A549 (cell line): ENCODE measurements around the gene PHF10. TPM values are rescaled to one million over a fixed set of nuclear protein-coding genes. Genes with fewer than 3 reads are reported as not detected.

Experiments
- ATAC-seq, 2 experiments: fragments of 200-7000 bp in 1 of 2; fragments of >200 bp in 1 of 2; cut with Nextera tagmentation in 1 of 2; cut with Tn5 transposase in 1 of 2; 3 replicates each; pipeline versions ENCODE4 v1.8.0 to v1.9.1; 2018 to 2020; ENCODE audit warnings: mild to moderate bottlenecking in 1 of 2, moderate library complexity in 1 of 2
- CTCF ChIA-PET: fragments of 300-600 bp; sonication (Branson Sonifier 250); formaldehyde crosslinking; extraction: SDS; loops from one replicate; lab custom pipeline; 2021; ENCODE audit warnings: antibody characterized with exemption, inconsistent platforms; lab: Yijun Ruan, JAX
- POLR2A ChIA-PET: fragments of 350-600 bp; formaldehyde crosslinking; extraction: SDS; loops from one replicate; lab custom pipeline; 2021; ENCODE audit warnings: antibody characterized with exemption, inconsistent platforms; lab: Yijun Ruan, JAX
- DNase-seq, 2 experiments: peaks; one replicate each; pipeline versions ENCODE4 v3.0.0 to v3.0.0-alpha.2; 2011 to 2016; ENCODE audit warnings: low read depth in 1 of 2, low spot score in 1 of 2
- FAIRE-seq: peaks from 2 replicates; lab custom pipeline; 2011; peaks lifted over from hg19 to GRCh38; lab: Jason Lieb, UNC
- H3K27ac ChIP-seq, 2 experiments: fragments of >200 bp; sonication (Bioruptor Twin); formaldehyde crosslinking; 3 replicates each; pipeline ENCODE4 v1.5.1; 2016 to 2017
- H3K4me1 ChIP-seq: fragments of >200 bp; sonication (Bioruptor Twin); formaldehyde crosslinking; 3 replicates; pipeline ENCODE4 v1.6.1; 2016
- H3K4me2 ChIP-seq: fragments of >200 bp; sonication (Bioruptor Twin); formaldehyde crosslinking; 3 replicates; pipeline ENCODE4 v1.6.1; 2016
- H3K4me3 ChIP-seq: fragments of >200 bp; sonication (Bioruptor Twin); formaldehyde crosslinking; 3 replicates; pipeline ENCODE4 v1.5.1; 2016
- H3K9me3 ChIP-seq: fragments of >200 bp; sonication (Bioruptor Twin); formaldehyde crosslinking; 3 replicates; pipeline ENCODE4 v1.6.1; 2016
- BHLHE40 ChIP-seq: IDR thresholded peaks from 2 replicates; pipeline ENCODE4 v1.6.1; 2012; ENCODE audit warnings: low read depth, low read length, inconsistent platforms
- CBX2 ChIP-seq: fragments of 200-600 bp; sonication (generic); IDR thresholded peaks from 2 replicates; pipeline ENCODE4 v1.6.1; 2016; ENCODE audit warnings: low read depth, mild to moderate bottlenecking, borderline replicate concordance
- CBX8 ChIP-seq: fragments of 200-600 bp; sonication (generic); IDR thresholded peaks from 2 replicates; pipeline ENCODE4 v1.6.1; 2016
- CHD2 ChIP-seq: fragments of 150-350 bp; IDR thresholded peaks from 2 replicates; pipeline ENCODE4 v1.6.1; 2014; ENCODE audit warnings: low read length; ENCODE audit not compliant: partially characterized antibody
- CHD4 ChIP-seq: fragments of 200-600 bp; sonication (generic); IDR thresholded peaks from 2 replicates; pipeline ENCODE4 v1.6.1; 2016; ENCODE audit warnings: antibody characterized with exemption, mild to moderate bottlenecking, borderline replicate concordance
- EHF ChIP-seq: fragments of 250-450 bp; sonication (Bioruptor Pico); IDR thresholded peaks from 2 replicates; pipeline ENCODE4 v1.5.0; 2020; ENCODE audit warnings: mild to moderate bottlenecking
- EHMT2 ChIP-seq: fragments of 200-600 bp; sonication (generic); IDR thresholded peaks from 2 replicates; pipeline ENCODE4 v1.6.1; 2016; ENCODE audit warnings: antibody characterized with exemption, low read depth, mild to moderate bottlenecking, moderate library complexity
- EP300 ChIP-seq, 2 experiments: fragments of >200 bp; sonication (Bioruptor Twin); formaldehyde crosslinking; IDR thresholded peaks; 2 replicates in 1 of 2; 3 replicates in 1 of 2; pipeline ENCODE4 v1.6.1; 2016 to 2017
- FOSB ChIP-seq: fragments of 250-450 bp; sonication (Bioruptor Pico); IDR thresholded peaks from 2 replicates; pipeline ENCODE4 v1.5.0; 2020; ENCODE audit warnings: mild to moderate bottlenecking, moderate library complexity
- FOSL2 ChIP-seq, 2 experiments: fragments of 450-650 bp in 1 of 2; fragments of >200 bp in 1 of 2; sonication (Bioruptor Twin) in 1 of 2; formaldehyde crosslinking; IDR thresholded peaks; 2 replicates each; pipeline versions ENCODE4 v1.5.0 to v1.6.1; 2016 to 2020; ENCODE audit warnings: mild to moderate bottlenecking in 1 of 2, moderate library complexity in 1 of 2
- FOXS1 ChIP-seq: fragments of 250-450 bp; sonication (Bioruptor Pico); IDR thresholded peaks from 2 replicates; pipeline ENCODE4 v1.5.0; 2020; ENCODE audit warnings: mild to moderate bottlenecking, moderate library complexity
- GATA3 ChIP-seq: IDR thresholded peaks from 2 replicates; pipeline ENCODE4 v1.6.1; 2012; ENCODE audit warnings: borderline replicate concordance
- HDAC2 ChIP-seq: fragments of 200-600 bp; sonication (generic); IDR thresholded peaks from 2 replicates; pipeline ENCODE4 v1.6.1; 2016
- HES2 ChIP-seq: fragments of >200 bp; sonication (Bioruptor Twin); formaldehyde crosslinking; IDR thresholded peaks from 2 replicates; pipeline ENCODE4 v1.6.1; 2016
- HOXA7 ChIP-seq: fragments of 250-450 bp; sonication (Bioruptor Pico); IDR thresholded peaks from 2 replicates; pipeline ENCODE4 v1.5.0; 2020; ENCODE audit warnings: mild to moderate bottlenecking, moderate library complexity
- HOXB5 ChIP-seq: fragments of 250-450 bp; sonication (Bioruptor Pico); IDR thresholded peaks from 2 replicates; pipeline ENCODE4 v1.5.0; 2020; ENCODE audit warnings: mild to moderate bottlenecking, moderate library complexity
- POLR2AphosphoS2 ChIP-seq: conservative IDR thresholded peaks from 2 replicates; pipeline ENCODE4 v1.6.1; 2012; ENCODE audit warnings: low read length, improper control_type of control experiment, inconsistent platforms
- RAD21 ChIP-seq, 2 experiments: fragments of >200 bp in 1 of 2; sonication (Bioruptor Twin) in 1 of 2; formaldehyde crosslinking in 1 of 2; IDR thresholded peaks in 1 of 2; conservative IDR thresholded peaks in 1 of 2; 2 replicates in 1 of 2; 3 replicates in 1 of 2; pipeline ENCODE4 v1.6.1; 2012 to 2018; ENCODE audit warnings: inconsistent platforms in 1 of 2
- RARB ChIP-seq: fragments of 250-450 bp; sonication (Bioruptor Pico); IDR thresholded peaks from 2 replicates; pipeline ENCODE4 v1.8.0; 2021; ENCODE audit warnings: mild to moderate bottlenecking, moderate library complexity
- RNF2 ChIP-seq: fragments of 200-600 bp; sonication (generic); IDR thresholded peaks from 2 replicates; pipeline ENCODE4 v1.6.1; 2016; ENCODE audit warnings: low read depth, mild to moderate bottlenecking, antibody characterized with exemption, moderate library complexity, borderline replicate concordance
- SMC3 ChIP-seq: fragments of >200 bp; sonication (Bioruptor Twin); formaldehyde crosslinking; IDR thresholded peaks from 3 replicates; pipeline ENCODE4 v1.6.1; 2018; ENCODE audit warnings: inconsistent platforms
- SREBF2 ChIP-seq: fragments of 450-650 bp; IDR thresholded peaks from 2 replicates; pipeline ENCODE4 v1.6.1; 2014; ENCODE audit warnings: mild to moderate bottlenecking, moderate library complexity
- TP53 ChIP-seq: fragments of 250-450 bp; sonication (Bioruptor Pico); IDR thresholded peaks from 2 replicates; pipeline ENCODE4 v1.5.0; 2021; ENCODE audit warnings: mild to moderate bottlenecking, moderate library complexity
- ZFP36 ChIP-seq: fragments of 450-650 bp; IDR thresholded peaks from 2 replicates; pipeline ENCODE4 v1.6.1; 2014; ENCODE audit warnings: borderline replicate concordance; ENCODE audit not compliant: partially characterized antibody
- WGBS: methylation state at CpG from one replicate; pipeline ENCODE4 v1.1.6; 2017; ENCODE audit errors: missing lambda C conversion rate; 5-methylcytosine and 5-hydroxymethylcytosine counted together
- polyA plus RNA-seq, 4 experiments: library from polyadenylated mRNA; depleted of rRNA in 3 of 4; stranded (reverse); fragments of >200 nt; fragmentation: RNase III in 1 of 4; extraction: RNeasy Plus Mini Kit Qiagen cat#74134 plus additional on column Dnase treatment in 1 of 4; gene quantifications; 2 replicates in 3 of 4; 3 replicates in 1 of 4; pipeline ENCODE4 v1.2.3, GENCODE V29; 2011 to 2017
- TF ChIP-seq, protein P1 (sequence below): fragments of 250-450 bp; sonication (Bioruptor Pico); IDR thresholded peaks from 2 replicates; pipeline ENCODE4 v1.5.0; 2020; ENCODE audit warnings: low read depth, mild to moderate bottlenecking, moderate library complexity
- TF ChIP-seq, protein P2 (sequence below): fragments of 200-600 bp; sonication (generic); IDR thresholded peaks from 2 replicates; pipeline ENCODE4 v1.6.1; 2016; ENCODE audit warnings: antibody characterized with exemption, mild to moderate bottlenecking, moderate library complexity
- TF ChIP-seq, protein P3 (sequence below): fragments of >200 bp; sonication (Bioruptor Twin); formaldehyde crosslinking; IDR thresholded peaks from 3 replicates; pipeline ENCODE4 v1.5.1; 2016

PHF10 gene
- polyA plus RNA-seq, 2 of the 4 experiments (the other 2 are of a cell fraction) = 21.9 to 29.6 TPM

DNA sequence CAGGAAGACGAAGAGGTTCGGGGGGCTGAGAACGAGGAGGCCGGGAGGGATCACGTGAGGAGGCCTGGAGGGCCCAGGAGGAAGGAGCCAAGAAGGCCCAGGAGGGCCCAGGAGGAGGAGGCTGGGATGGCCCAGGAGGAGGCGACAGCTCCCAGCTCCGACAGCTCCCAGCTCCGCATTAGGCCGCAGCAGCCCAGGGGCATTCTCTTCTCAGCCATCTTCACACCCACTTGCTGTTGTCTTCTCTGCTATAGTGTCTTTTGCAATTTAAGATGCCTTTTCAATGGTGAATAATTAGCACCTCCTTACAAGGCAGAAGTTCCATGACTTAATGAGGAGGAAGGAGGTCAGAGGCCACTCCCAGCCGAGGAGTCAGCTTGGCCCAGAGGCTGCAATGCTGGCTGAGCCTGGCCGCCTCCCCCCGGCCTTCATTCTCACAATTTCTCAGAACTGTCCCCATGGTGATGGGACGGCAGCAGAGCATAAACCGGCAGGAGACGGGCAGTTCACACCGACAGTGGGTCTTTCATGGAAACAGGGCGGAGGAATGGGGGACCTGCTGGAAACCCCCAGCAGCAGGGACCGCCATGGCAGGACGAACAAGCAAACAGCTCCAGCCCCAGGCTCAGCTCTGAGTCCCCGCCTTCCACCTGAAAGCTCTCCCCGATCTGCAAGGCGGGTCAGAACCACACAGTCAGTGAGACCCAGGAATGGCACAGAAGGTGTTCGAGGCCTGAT is 67.6 kb downstream of the PHF10 start:
- 93% methylated on average over 21 of the region's 23 CpGs for WGBS
- no peak for TF ChIP-seq ZFP36
- TF ChIP-seq RAD21 (conservative IDR thresholded peaks at IDR 0.05 in 1 of 2, IDR thresholded peaks at IDR 0.05 in 1 of 2) = no peak
- TF ChIP-seq BHLHE40 = no peak
- TF ChIP-seq CBX2 = no peak
- no peak for TF ChIP-seq RNF2
- no peak for TF ChIP-seq FOSL2 (IDR thresholded peaks at IDR 0.05)
- TF ChIP-seq FOSL2 (CRISPR knock-in tag; IDR thresholded peaks at IDR 0.05) = no peak
- no peak for TF ChIP-seq FOXS1 (CRISPR knock-in tag)
- no peak for TF ChIP-seq HES2
- TF ChIP-seq HOXA7 (CRISPR knock-in tag) = no peak
- TF ChIP-seq CHD2 = no peak
- TF ChIP-seq POLR2AphosphoS2 = no peak
- TF ChIP-seq RARB (CRISPR knock-in tag) = no peak
- TF ChIP-seq, protein P1, sequence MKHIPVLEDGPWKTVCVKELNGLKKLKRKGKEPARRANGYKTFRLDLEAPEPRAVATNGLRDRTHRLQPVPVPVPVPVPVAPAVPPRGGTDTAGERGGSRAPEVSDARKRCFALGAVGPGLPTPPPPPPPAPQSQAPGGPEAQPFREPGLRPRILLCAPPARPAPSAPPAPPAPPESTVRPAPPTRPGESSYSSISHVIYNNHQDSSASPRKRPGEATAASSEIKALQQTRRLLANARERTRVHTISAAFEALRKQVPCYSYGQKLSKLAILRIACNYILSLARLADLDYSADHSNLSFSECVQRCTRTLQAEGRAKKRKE (CRISPR knock-in tag) = no peak
- TF ChIP-seq EHMT2 = no peak
- no peak for TF ChIP-seq EHF (CRISPR knock-in tag)
- no peak for TF ChIP-seq GATA3
- TF ChIP-seq SMC3 = no peak
- no peak for TF ChIP-seq SREBF2
- no peak for DNase-seq
- H3K4me1 ChIP-seq = no peaks in the 10 kb centered on the region
- CTCF ChIA-PET = interaction anchor here (0.7 to 1.1 kb wide), 2 partner anchors 10 to 14 kb away, joined by 3 read pairs; no protein-coding TSS in a partner anchor
- H3K9me3 ChIP-seq = no peaks in the 10 kb centered on the region
- no peak overlapping the region for H3K27ac ChIP-seq
- H3K4me3 ChIP-seq = no peak overlapping the region
- ATAC-seq = no peak
- FAIRE-seq = no peak
- no peak overlapping the region for H3K4me2 ChIP-seq
- POLR2A ChIA-PET = no interaction called here

GRCh38 chr6:169654598-169655391 is 69.5 kb downstream of the PHF10 start:
- whole genome bisulfite sequencing = 79% methylated on average over 41 of the region's 46 CpGs
- Histone ChIP-seq H3K9me3 (no peaks in the 10 kb centered on the region), H3K27ac (peak overlapping the region; percentile 33 to 60; a peak in 3 of 6 replicates)
- no peak for FAIRE-seq
- TF ChIP-seq POLR2AphosphoS2 (no peak), FOSB (CRISPR knock-in tag) (no peak), FOSL2 (IDR thresholded peaks at IDR 0.05) (no peak), FOSL2 (CRISPR knock-in tag; IDR thresholded peaks at IDR 0.05) (no peak), SREBF2 (no peak), HDAC2 (no peak), SMC3 (0 out of 3 replicates have a peak, but pooled peaks have one; percentile 16), EP300 (IDR thresholded peaks at IDR 0.05) (no peak), CHD4 (no peak), RARB (CRISPR knock-in tag) (no peak), RAD21 (conservative IDR thresholded peaks at IDR 0.05 in 1 of 2, IDR thresholded peaks at IDR 0.05 in 1 of 2) (peak; percentile 16 to 37; a peak in 4 of 5 replicates), TP53 (CRISPR knock-in tag) (no peak), CBX8 (no peak), HOXB5 (CRISPR knock-in tag) (no peak)
- TF ChIP-seq, protein P1 (CRISPR knock-in tag) = no peak
- TF ChIP-seq, protein P2, sequence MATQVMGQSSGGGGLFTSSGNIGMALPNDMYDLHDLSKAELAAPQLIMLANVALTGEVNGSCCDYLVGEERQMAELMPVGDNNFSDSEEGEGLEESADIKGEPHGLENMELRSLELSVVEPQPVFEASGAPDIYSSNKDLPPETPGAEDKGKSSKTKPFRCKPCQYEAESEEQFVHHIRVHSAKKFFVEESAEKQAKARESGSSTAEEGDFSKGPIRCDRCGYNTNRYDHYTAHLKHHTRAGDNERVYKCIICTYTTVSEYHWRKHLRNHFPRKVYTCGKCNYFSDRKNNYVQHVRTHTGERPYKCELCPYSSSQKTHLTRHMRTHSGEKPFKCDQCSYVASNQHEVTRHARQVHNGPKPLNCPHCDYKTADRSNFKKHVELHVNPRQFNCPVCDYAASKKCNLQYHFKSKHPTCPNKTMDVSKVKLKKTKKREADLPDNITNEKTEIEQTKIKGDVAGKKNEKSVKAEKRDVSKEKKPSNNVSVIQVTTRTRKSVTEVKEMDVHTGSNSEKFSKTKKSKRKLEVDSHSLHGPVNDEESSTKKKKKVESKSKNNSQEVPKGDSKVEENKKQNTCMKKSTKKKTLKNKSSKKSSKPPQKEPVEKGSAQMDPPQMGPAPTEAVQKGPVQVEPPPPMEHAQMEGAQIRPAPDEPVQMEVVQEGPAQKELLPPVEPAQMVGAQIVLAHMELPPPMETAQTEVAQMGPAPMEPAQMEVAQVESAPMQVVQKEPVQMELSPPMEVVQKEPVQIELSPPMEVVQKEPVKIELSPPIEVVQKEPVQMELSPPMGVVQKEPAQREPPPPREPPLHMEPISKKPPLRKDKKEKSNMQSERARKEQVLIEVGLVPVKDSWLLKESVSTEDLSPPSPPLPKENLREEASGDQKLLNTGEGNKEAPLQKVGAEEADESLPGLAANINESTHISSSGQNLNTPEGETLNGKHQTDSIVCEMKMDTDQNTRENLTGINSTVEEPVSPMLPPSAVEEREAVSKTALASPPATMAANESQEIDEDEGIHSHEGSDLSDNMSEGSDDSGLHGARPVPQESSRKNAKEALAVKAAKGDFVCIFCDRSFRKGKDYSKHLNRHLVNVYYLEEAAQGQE = no peak
- TF ChIP-seq, protein P3, sequence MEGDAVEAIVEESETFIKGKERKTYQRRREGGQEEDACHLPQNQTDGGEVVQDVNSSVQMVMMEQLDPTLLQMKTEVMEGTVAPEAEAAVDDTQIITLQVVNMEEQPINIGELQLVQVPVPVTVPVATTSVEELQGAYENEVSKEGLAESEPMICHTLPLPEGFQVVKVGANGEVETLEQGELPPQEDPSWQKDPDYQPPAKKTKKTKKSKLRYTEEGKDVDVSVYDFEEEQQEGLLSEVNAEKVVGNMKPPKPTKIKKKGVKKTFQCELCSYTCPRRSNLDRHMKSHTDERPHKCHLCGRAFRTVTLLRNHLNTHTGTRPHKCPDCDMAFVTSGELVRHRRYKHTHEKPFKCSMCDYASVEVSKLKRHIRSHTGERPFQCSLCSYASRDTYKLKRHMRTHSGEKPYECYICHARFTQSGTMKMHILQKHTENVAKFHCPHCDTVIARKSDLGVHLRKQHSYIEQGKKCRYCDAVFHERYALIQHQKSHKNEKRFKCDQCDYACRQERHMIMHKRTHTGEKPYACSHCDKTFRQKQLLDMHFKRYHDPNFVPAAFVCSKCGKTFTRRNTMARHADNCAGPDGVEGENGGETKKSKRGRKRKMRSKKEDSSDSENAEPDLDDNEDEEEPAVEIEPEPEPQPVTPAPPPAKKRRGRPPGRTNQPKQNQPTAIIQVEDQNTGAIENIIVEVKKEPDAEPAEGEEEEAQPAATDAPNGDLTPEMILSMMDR = peak; percentile 24; the same call in 2 of the 3 replicates
- TF ChIP-seq, all 56 proteins: peak for 3
- no peaks in the 10 kb centered on the region for H3K4me1 ChIP-seq
- POLR2A ChIA-PET = no interaction called here
- CTCF ChIA-PET = interaction anchor here (1.4 kb wide), 1 partner anchor 14 kb away, joined by 3 read pairs; no protein-coding TSS in a partner anchor
- peak overlapping the region; percentile 30 for H3K4me3 ChIP-seq
- peak overlapping the region; percentile 51 for H3K4me2 ChIP-seq
- peak; percentile 82 to 91 for ATAC-seq
- peak in 1 of 2 experiments; percentile 32 for DNase-seq
